ENCODE results near the gene PDS5A. TPM values are rescaled to one million over a fixed set of nuclear protein-coding genes. Genes with fewer than 3 reads are reported as not detected.
"Not testable (repeated sequence)": the region's sequence is repeated elsewhere in the genome, so short reads cannot be mapped to it uniquely, and the experiment has no call there.

Gene PDS5A
- polyA plus RNA-seq, 6 donors from 2014 or later: 34.6 to 58.1 (median 41.0) TPM

DNA sequence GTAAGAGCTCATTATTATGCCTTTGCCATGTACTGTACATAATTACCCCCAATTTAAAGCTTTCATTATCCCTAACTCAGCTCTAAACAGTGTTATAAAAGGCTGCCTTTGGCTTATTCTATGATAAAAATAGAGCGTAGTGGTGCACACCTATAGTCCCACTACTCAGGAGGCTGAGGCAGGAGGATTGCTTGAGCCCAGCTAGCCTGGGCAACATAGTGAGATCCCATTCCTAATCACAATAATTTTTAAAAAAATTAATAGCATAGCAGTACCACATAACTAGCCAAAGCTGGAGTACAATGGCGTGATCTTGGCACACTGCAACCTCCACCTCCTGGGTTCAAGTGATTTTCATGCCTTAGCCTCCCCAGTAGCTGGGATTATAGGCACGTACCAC, 112.4 kb downstream of the PDS5A start:
- H3K4me3 Mint-ChIP-seq: no peak overlapping the region
- no peaks in the 10 kb centered on the region for H3K4me1 Mint-ChIP-seq
- no peaks in the 10 kb centered on the region for H3K9me3 Mint-ChIP-seq
- no peak overlapping the region for H3K27ac Mint-ChIP-seq
- no peak for ATAC-seq (ENCODE audit: low read depth in 2 of 2)
- no peak for DNase-seq
- peaks cover 3 to 10% of the 10 kb centered on the region in 2 donors for H3K36me3 Mint-ChIP-seq
- H3K27me3 Mint-ChIP-seq: no peaks in the 10 kb centered on the region

DNA sequence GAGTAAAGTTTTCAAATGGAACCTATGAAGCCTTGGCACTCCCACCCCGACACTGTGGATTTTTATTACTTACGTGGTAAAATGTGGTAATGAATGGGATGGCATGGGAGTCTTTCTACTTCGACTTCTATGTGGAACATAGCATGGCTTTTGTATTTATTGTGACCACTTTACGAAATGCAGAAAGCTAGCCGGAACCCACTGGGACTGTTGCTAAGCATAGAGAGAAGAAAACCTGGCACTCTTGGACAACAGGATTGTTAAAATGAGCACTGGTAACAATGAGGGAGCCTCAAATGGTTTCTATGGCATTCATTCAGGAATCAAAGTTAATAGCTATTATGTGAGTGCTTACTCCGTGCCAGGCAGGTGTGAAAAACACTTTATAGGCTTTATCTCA, 113.3 kb downstream of the PDS5A start:
- ATAC-seq (ENCODE audit: low read depth in 2 of 2) (no peak), DNase-seq (no peak)
- no peaks in the 10 kb centered on the region for H3K4me1 Mint-ChIP-seq
- no peak overlapping the region for H3K4me3 Mint-ChIP-seq
- H3K36me3 Mint-ChIP-seq: peaks cover 9 to 19% of the 10 kb centered on the region in 2 donors
- H3K27me3 Mint-ChIP-seq: no peaks in the 10 kb centered on the region
- H3K27ac Mint-ChIP-seq: no peak overlapping the region
- H3K9me3 Mint-ChIP-seq: no peaks in the 10 kb centered on the region

DNA sequence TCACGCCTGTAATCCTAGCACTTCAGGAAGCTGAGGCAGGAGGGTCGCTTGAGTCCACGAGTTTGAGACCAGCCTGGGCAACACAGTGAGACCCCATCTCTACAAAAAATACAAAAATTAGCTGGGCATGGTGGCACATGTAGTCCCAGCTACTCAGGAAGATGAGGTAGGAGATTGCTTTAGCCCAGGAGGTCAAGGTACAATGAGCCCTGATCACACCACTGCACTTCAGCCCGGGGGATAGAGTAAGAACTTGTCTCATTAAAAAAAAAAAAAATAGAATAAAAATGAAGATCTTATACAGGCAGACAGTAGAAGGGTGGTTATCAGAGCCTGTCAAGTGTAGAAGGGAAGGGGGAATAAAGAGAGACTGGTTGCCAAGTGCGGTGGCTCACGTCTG, 116.9 kb downstream of the PDS5A start:
- peak overlapping the region in 3 of 6 donors; percentile 19 to 56 (median 48) for H3K27ac Mint-ChIP-seq
- H3K36me3 Mint-ChIP-seq: peaks cover 12 to 23% of the 10 kb centered on the region in 2 donors
- H3K27me3 Mint-ChIP-seq: no peaks in the 10 kb centered on the region
- H3K4me3 Mint-ChIP-seq: no peak overlapping the region
- peaks cover 0 to 7% (median 5%) of the 10 kb centered on the region in 7 donors for H3K9me3 Mint-ChIP-seq
- DNase-seq: no peak
- no peaks in the 10 kb centered on the region for H3K4me1 Mint-ChIP-seq
- ATAC-seq (ENCODE audit: low read depth in 2 of 2): no peak

DNA sequence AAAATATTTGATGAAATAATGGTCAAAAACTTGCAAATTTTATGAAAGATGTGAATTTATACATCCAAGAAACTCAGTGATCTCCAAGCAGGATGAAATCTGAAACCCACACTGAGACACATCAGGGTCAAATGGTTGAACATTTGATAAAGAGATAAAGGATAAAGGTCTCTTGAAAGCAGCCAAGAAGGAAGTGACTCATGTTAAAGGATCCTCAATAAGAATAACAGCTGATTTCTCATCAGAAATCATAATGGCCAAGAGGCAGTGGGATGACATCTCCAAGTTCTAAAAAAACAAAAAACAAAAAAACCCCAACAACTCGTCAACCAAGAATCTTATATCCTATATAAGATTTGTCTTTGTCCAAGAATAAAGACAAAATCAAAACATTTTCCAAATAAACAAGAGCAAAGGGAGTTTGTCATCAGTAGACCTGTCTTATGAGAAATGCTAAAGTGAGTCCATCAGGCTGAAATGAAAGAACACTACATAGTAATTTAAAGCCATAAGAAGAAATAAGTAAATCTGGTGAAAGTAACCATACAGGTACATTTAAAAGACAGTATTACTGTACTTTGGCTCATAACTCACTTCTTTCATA, 121.7 kb downstream of the PDS5A start:
- H3K27me3 Mint-ChIP-seq: no peaks in the 10 kb centered on the region
- no peak for ATAC-seq (ENCODE audit: low read depth in 2 of 2)
- no peak for DNase-seq
- H3K4me1 Mint-ChIP-seq: peaks cover 0 to 10% (median 0%) of the 10 kb centered on the region in 3 donors
- H3K27ac Mint-ChIP-seq: no peak overlapping the region
- peaks cover 4 to 14% (median 9%) of the 10 kb centered on the region in 7 donors for H3K9me3 Mint-ChIP-seq
- H3K4me3 Mint-ChIP-seq: no peak overlapping the region
- H3K36me3 Mint-ChIP-seq: peaks cover 25 to 38% of the 10 kb centered on the region in 2 donors

DNA sequence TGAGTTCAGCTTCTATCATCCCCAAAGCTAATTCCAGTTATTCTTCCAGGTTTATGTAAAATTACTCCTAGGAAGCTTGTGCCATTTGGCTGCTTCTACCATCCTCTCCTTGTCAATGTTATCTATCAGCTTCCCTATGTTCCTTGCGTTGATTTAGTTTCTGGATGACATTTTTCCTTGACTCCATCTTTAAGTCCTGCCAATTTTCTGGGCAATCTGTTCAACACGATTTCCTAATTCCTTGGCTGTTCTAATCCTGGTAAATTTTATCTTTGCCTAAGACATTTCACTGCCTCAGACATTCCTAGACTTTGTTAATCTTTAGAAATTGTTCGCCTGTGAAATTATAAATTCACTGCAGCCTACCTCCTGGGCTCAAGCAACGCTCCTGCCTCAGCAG, 125.1 kb downstream of the PDS5A start:
- no peak for ATAC-seq (ENCODE audit: low read depth in 2 of 2)

DNA sequence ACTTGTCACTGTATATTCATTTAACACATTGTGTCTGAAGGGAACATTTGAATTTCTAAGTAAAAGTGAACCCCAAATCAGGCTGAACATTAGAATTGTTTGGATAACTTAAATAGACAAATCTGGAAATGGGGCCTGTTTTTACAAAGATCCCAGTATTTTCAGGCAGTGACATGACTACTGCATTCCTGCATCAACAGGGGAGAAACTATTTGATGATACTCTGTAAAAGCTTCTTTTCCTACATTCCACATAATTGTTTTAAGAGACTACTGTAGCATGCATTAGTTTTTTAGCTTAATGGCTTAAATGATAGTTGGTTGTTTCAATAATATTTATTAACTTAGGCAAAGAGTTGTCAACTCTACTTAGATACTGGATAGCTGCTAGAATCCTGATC, 127.0 kb downstream of the PDS5A start:
- ATAC-seq (ENCODE audit: low read depth in 2 of 2) (no peak), DNase-seq (no peak)
- H3K4me1 Mint-ChIP-seq: peaks cover 0 to 10% (median 0%) of the 10 kb centered on the region in 3 donors
- H3K36me3 Mint-ChIP-seq: peaks cover 12 to 24% of the 10 kb centered on the region in 2 donors
- no peaks in the 10 kb centered on the region for H3K27me3 Mint-ChIP-seq
- H3K9me3 Mint-ChIP-seq: peaks cover 2 to 8% (median 5%) of the 10 kb centered on the region in 7 donors
- no peak overlapping the region for H3K4me3 Mint-ChIP-seq
- no peak overlapping the region for H3K27ac Mint-ChIP-seq

More for the DNA sequence above, 125.1 kb downstream of the PDS5A start:
- peaks cover 16 to 28% of the 10 kb centered on the region in 2 donors for H3K36me3 Mint-ChIP-seq
- peaks cover 0 to 10% (median 0%) of the 10 kb centered on the region in 3 donors for H3K4me1 Mint-ChIP-seq
- H3K27me3 Mint-ChIP-seq: no peaks in the 10 kb centered on the region
- H3K27ac Mint-ChIP-seq: peak overlapping the region in 2 of 6 donors; percentile 36 to 65
- H3K4me3 Mint-ChIP-seq: no peak overlapping the region
- DNase-seq: no peak
- H3K9me3 Mint-ChIP-seq: peaks cover 4 to 14% (median 9%) of the 10 kb centered on the region in 7 donors

DNA sequence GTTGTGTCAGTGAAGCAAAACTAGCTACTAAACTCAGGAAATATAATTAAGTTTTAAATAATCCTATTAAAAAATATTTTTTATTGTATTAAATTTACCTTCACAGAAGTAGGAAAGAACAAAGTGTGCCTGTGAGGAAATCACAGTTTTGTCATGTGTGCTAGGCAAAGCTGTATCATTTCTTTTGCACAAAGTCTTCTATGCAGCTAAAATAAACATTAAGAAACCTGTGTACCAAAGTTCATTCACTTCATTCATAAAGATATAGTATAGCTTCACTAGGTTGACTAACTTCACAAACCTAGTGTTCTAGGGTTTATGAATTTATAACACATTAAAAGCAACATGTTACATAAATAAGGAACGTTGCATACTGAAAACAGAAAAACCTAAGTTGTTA, 131.0 kb downstream of the PDS5A start:
- no peaks in the 10 kb centered on the region for H3K9me3 Mint-ChIP-seq
- no peak overlapping the region for H3K27ac Mint-ChIP-seq
- peaks cover 5 to 7% of the 10 kb centered on the region in 2 donors for H3K36me3 Mint-ChIP-seq
- ATAC-seq (ENCODE audit: low read depth in 2 of 2) (no peak), DNase-seq (no peak)
- no peak overlapping the region for H3K4me3 Mint-ChIP-seq
- H3K4me1 Mint-ChIP-seq: no peaks in the 10 kb centered on the region
- H3K27me3 Mint-ChIP-seq: no peaks in the 10 kb centered on the region

DNA sequence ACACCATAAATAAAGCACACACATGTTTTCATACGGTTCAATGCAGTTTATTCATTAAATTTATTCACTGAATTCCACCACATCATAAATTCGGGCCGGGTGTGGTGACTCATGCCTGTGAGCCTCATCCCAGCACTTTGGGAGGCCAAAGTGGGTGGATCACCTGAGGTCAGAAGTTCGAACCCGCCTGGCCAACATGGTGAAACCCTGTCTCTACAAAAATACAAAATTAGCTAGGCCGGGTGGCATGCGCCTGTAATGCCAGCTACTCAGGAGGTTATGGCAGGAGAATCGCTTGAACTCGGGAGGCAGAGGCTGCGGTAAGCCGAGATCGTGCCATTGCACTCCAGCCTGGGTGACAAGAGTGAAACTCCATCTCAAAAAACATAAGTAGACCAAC, 131.6 kb downstream of the PDS5A start:
- H3K27me3 Mint-ChIP-seq: no peaks in the 10 kb centered on the region
- peaks cover 7% of the 10 kb centered on the region in 2 donors for H3K36me3 Mint-ChIP-seq
- DNase-seq: no peak
- H3K4me1 Mint-ChIP-seq: no peaks in the 10 kb centered on the region
- H3K4me3 Mint-ChIP-seq: no peak overlapping the region
- peak overlapping the region in 1 of 6 donors; percentile 63 for H3K27ac Mint-ChIP-seq
- no peak for ATAC-seq (ENCODE audit: low read depth in 2 of 2)
- H3K9me3 Mint-ChIP-seq: no peaks in the 10 kb centered on the region

DNA sequence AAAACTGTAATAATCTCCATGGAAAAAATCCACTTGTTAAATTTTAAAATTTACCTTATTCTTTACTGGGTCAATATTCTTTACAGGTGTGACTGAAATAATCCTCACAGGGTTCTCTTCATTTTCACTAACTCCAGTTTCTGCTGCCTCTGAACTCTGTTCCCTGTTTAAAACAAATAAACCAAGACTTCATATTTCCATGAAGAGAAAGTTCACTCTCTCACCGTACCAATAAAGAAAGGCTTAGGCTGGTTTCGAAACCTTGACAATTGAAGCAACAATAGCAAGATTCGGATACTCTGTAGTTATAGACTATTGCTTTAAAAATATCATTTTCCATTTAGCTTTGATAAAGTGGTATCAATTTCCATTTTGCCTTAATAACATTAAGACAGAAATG, 135.8 kb downstream of the PDS5A start:
- H3K4me1 Mint-ChIP-seq: no peaks in the 10 kb centered on the region
- DNase-seq (no peak), ATAC-seq (ENCODE audit: low read depth in 2 of 2) (no peak)
- H3K36me3 Mint-ChIP-seq: peaks cover 8 to 18% of the 10 kb centered on the region in 2 donors
- H3K27ac Mint-ChIP-seq: no peak overlapping the region
- no peaks in the 10 kb centered on the region for H3K27me3 Mint-ChIP-seq
- H3K9me3 Mint-ChIP-seq: no peaks in the 10 kb centered on the region
- no peak overlapping the region for H3K4me3 Mint-ChIP-seq

DNA sequence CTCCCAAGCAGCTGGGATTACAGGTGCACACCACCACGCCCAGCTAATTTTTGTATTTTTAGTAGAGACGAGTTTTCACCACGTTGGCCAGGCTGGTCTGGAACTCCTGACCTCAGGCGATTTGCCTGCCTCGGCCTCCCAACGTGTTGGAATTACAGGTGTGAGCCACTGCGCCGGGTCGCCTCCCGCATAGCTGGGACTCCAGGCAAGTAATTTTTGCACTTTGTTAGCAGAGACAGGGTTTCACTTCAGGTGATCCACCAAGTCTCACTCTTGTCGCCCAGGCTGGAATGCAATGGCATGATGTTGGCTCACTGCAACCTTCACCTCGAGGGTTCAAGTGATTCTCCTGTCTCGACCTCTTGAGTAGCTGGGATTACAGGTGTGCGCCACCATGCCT, 137.2 kb downstream of the PDS5A start:
- H3K36me3 Mint-ChIP-seq: peaks cover 11 to 19% of the 10 kb centered on the region in 2 donors
- not testable (repeated sequence) for H3K9me3 Mint-ChIP-seq; DNase-seq; H3K4me1 Mint-ChIP-seq; ATAC-seq (ENCODE audit: low read depth in 2 of 2); H3K27ac Mint-ChIP-seq; H3K27me3 Mint-ChIP-seq; H3K4me3 Mint-ChIP-seq

DNA sequence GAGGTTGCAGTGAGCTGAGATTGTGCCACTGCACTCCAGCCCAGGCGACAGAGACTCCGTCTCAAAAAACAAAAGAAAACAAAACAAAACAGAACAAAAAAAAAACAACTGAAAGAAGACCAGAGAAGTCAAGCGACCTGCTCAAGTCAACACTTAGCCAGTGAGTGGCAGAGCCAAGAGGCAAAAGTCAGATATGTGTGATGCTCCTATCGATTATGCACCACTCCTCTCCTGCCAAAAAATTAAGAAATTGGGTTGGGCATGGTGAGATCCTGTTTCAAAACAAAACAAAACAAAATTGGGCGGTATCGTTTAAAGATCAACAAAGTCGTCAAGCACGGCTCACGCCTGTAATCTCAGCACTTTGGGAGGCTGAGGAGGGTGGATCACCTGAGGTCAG, 137.7 kb downstream of the PDS5A start:
- DNase-seq: no peak
- Mint-ChIP-seq H3K9me3 (no peaks in the 10 kb centered on the region), H3K4me1 (no peaks in the 10 kb centered on the region), H3K36me3 (peaks cover 16 to 19% of the 10 kb centered on the region in 2 donors), H3K4me3 (no peak overlapping the region), H3K27me3 (no peaks in the 10 kb centered on the region), H3K27ac (no peak overlapping the region)
- no peak for ATAC-seq (ENCODE audit: low read depth in 2 of 2)

DNA sequence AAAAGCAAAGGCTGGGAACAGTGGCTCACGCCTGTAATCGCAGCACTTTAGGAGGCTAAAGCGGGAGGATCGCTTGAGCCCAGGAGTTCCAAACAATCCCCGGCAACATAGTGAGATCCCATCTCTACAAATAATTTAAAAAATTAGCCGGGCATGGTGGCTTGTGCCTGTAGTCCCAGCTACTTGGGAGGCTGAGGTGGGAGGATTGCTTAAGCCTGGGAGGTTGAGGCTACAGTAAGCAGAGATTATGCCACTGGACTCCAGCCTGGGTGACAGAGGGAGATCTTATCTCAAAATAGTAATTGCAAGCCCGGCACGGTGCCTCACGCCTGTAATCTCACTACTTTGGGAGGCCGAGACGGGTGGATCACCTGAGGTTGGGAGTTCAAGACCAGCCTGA, 139.3 kb downstream of the PDS5A start:
- H3K27me3 Mint-ChIP-seq; H3K9me3 Mint-ChIP-seq; ATAC-seq (ENCODE audit: low read depth in 2 of 2); H3K27ac Mint-ChIP-seq; DNase-seq; H3K4me3 Mint-ChIP-seq; H3K4me1 Mint-ChIP-seq: not testable (repeated sequence)
- H3K36me3 Mint-ChIP-seq: peaks cover 18 to 19% of the 10 kb centered on the region in 2 donors

DNA sequence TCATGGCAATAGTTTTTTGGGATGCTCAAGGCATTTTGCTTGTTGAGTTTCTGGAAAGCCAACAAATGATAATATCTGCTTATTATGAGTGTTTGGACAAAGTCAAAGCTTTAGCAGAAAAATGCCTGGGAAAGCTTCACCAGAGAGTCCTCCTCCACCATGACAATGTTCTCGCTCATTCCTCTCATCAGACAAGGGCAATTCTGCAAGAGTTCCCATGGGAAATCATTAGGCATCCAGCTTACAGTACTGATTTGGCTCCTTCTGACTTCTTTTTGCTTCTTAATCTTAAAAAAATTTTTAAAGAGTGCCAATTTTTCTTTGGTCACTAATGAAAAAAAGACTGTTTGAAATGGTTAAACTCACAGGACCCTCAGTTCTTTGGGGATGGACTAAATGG, 143.4 kb downstream of the PDS5A start:
- no peak for ATAC-seq (ENCODE audit: low read depth in 2 of 2)
- no peaks in the 10 kb centered on the region for H3K9me3 Mint-ChIP-seq
- no peaks in the 10 kb centered on the region for H3K27me3 Mint-ChIP-seq

DNA sequence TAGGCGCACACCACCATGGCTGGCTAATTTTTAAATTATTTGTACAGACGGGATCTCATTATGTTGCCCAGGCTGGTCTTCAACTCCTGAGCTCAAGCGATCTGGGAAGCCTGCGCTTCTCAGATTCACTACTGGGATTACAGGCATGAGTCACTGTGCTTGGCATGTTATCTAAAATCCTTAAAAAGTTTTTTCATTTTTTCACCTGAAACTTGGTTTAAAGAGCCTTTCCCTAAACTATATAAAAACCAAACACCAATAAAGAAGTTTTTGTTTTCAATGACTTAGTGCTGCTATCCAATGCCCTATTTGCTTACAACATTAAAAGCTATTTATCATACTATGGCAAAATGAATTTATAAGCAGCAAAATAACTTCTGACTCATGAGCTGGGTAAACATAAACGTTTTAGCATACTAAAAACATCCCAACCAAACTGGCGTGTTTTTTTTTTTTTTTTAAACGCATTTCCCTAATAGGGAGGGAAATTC, 151.9 kb downstream of the PDS5A start:
- ATAC-seq (ENCODE audit: low read depth in 2 of 2): no peak
- peak overlapping the region in 2 of 6 donors; percentile 66 to 76 for H3K27ac Mint-ChIP-seq
- H3K27me3 Mint-ChIP-seq: no peaks in the 10 kb centered on the region
- no peaks in the 10 kb centered on the region for H3K4me1 Mint-ChIP-seq
- no peaks in the 10 kb centered on the region for H3K9me3 Mint-ChIP-seq
- no peak for DNase-seq
- H3K4me3 Mint-ChIP-seq: no peak overlapping the region
- peaks cover 0 to 6% of the 10 kb centered on the region in 2 donors for H3K36me3 Mint-ChIP-seq

More for the DNA sequence above, 143.4 kb downstream of the PDS5A start:
- no peak for DNase-seq
- H3K36me3 Mint-ChIP-seq: peaks cover 16 to 18% of the 10 kb centered on the region in 2 donors
- H3K27ac Mint-ChIP-seq: peak overlapping the region in 2 of 6 donors; percentile 79 to 83
- no peaks in the 10 kb centered on the region for H3K4me1 Mint-ChIP-seq
- no peak overlapping the region for H3K4me3 Mint-ChIP-seq

All from naive B cell (primary cell).